Activated CD4-positive, CD25-positive, alpha-beta regulatory T cell treated with anti-CD3 and anti-CD28 coated beads, Interleukin-2, amount 50 U/mL, for 24 hours (primary cell): ENCODE data around the gene TMEM174.
"Not testable (repeated sequence)": the region's sequence is repeated elsewhere in the genome, so short reads cannot be mapped to it uniquely, and the experiment has no call there.

Experiments used
- ATAC-seq, 2 donors: fragments of 150-1000 bp; cut with Tn5 transposase; one replicate each; pipeline ENCODE4 v1.10.0; 2021; ENCODE audit warnings: mild to moderate bottlenecking in 1 of 2, moderate library complexity in 1 of 2

The TMEM174 gene

GRCh38 chr5:73197637-73198257 lies 24.8 kb downstream of the TMEM174 start:
- no peak for ATAC-seq

- ATAC-seq, result no peak
Measured at GRCh38 chr5:73198833-73199592, 26.0 kb downstream of the TMEM174 start.

GRCh38 chr5:73199671-73200070 lies 26.7 kb downstream of the TMEM174 start:
- ATAC-seq, result no peak

- ATAC-seq, result peak; percentile 81 to 84
Measured at GRCh38 chr5:73201547-73202513, 28.8 kb downstream of the TMEM174 start.

- ATAC-seq, result no peak
Measured at GRCh38 chr5:73204332-73204731, 31.3 kb downstream of the TMEM174 start.

- ATAC-seq, result no peak
Measured at GRCh38 chr5:73204733-73205132, 31.7 kb downstream of the TMEM174 start.

GRCh38 chr5:73205305-73205704 lies 32.3 kb downstream of the TMEM174 start:
- no peak for ATAC-seq

GRCh38 chr5:73207239-73207638 lies 34.2 kb downstream of the TMEM174 start:
- ATAC-seq, result not testable (repeated sequence)

- not testable (repeated sequence) for ATAC-seq
Measured at GRCh38 chr5:73209075-73209474, 36.1 kb downstream of the TMEM174 start.

GRCh38 chr5:73212693-73213092 lies 39.7 kb downstream of the TMEM174 start:
- ATAC-seq, result not testable (repeated sequence)

- ATAC-seq, result peak in 1 of 2 donors; percentile 27
Measured at GRCh38 chr5:73213566-73213998, 40.6 kb downstream of the TMEM174 start.

GRCh38 chr5:73214306-73214705 lies 41.3 kb downstream of the TMEM174 start:
- ATAC-seq, result no peak

- ATAC-seq, result no peak
Measured at GRCh38 chr5:73214996-73215395, 42.0 kb downstream of the TMEM174 start.

- no peak for ATAC-seq
Measured at GRCh38 chr5:73215531-73215890, 42.5 kb downstream of the TMEM174 start.

- peak; percentile 77 to 82 for ATAC-seq
Measured at GRCh38 chr5:73215891-73216610, 43.1 kb downstream of the TMEM174 start.

GRCh38 chr5:73218552-73219171 lies 45.7 kb downstream of the TMEM174 start:
- ATAC-seq, result no peak

- not testable (repeated sequence) for ATAC-seq
Measured at GRCh38 chr5:73219336-73219735, 46.3 kb downstream of the TMEM174 start.

- no peak for ATAC-seq
Measured at GRCh38 chr5:73221161-73221560, 48.2 kb downstream of the TMEM174 start.

- no peak for ATAC-seq
Measured at GRCh38 chr5:73221726-73222125, 48.7 kb downstream of the TMEM174 start.

GRCh38 chr5:73222173-73222572 lies 49.2 kb downstream of the TMEM174 start:
- ATAC-seq, result no peak
